Kidney epithelial cell (primary cell): ENCODE results near the gene B3GNT2. TPM values are rescaled to one million over a fixed set of nuclear protein-coding genes. Genes with fewer than 3 reads are reported as not detected.

Source experiments
- DNase-seq: peaks from one replicate; pipeline ENCODE4 v3.0.0-alpha.2; 2010; ENCODE audit warnings: low read depth
- H3K27me3 ChIP-seq: 2 replicates; pipeline ENCODE4 v1.6.0; 2011; ENCODE audit warnings: low read length; ENCODE audit not compliant: control insufficient read depth, insufficient read depth
- H3K36me3 ChIP-seq: 2 replicates; pipeline ENCODE4 v1.5.1; 2011; ENCODE audit warnings: low read length; ENCODE audit not compliant: control insufficient read depth, insufficient read depth
- H3K4me3 ChIP-seq: 2 replicates; pipeline ENCODE4 v1.5.1; 2011; ENCODE audit warnings: low read depth, mild to moderate bottlenecking, control low read depth, low read length
- CTCF ChIP-seq: IDR thresholded peaks from 2 replicates; pipeline ENCODE4 v1.5.1; 2011; ENCODE audit warnings: mild to moderate bottlenecking, moderate library complexity, low read length, control low read depth, inconsistent platforms; ENCODE audit not compliant: insufficient read depth, poor library complexity, severe bottlenecking
- total RNA-seq: library from RNA; depleted of rRNA; stranded (reverse); fragments of >200 nt; gene quantifications from 2 replicates; pipeline ENCODE4 v1.2.3, GENCODE V29; 2015

The B3GNT2 gene
- total RNA-seq, 1 donor from 2014 or later, result 16.1 TPM

- Histone ChIP-seq H3K27me3 (no peaks in the 10 kb centered on the region), H3K4me3 (no peak overlapping the region), H3K36me3 (no peaks in the 10 kb centered on the region)
- no peak for DNase-seq
- TF ChIP-seq CTCF, result no peak
Measured at GRCh38 chr2:62234755-62235655, 39.1 kb downstream of the B3GNT2 start.

- no peak for TF ChIP-seq CTCF
- no peak for DNase-seq
- Histone ChIP-seq H3K36me3 (no peaks in the 10 kb centered on the region), H3K4me3 (no peak overlapping the region), H3K27me3 (no peaks in the 10 kb centered on the region)
Measured at GRCh38 chr2:62236499-62236898, 40.6 kb downstream of the B3GNT2 start.

GRCh38 chr2:62238236-62238635 lies 42.3 kb downstream of the B3GNT2 start:
- no peak for TF ChIP-seq CTCF
- Histone ChIP-seq H3K36me3 (no peaks in the 10 kb centered on the region), H3K27me3 (no peaks in the 10 kb centered on the region), H3K4me3 (no peak overlapping the region)
- DNase-seq, result no peak

GRCh38 chr2:62240546-62240945 lies 44.6 kb downstream of the B3GNT2 start:
- Histone ChIP-seq H3K4me3 (no peak overlapping the region), H3K27me3 (no peaks in the 10 kb centered on the region), H3K36me3 (no peaks in the 10 kb centered on the region)
- DNase-seq, result no peak
- no peak for TF ChIP-seq CTCF

- TF ChIP-seq CTCF, result no peak
- Histone ChIP-seq H3K4me3 (no peak overlapping the region), H3K27me3 (no peaks in the 10 kb centered on the region), H3K36me3 (no peaks in the 10 kb centered on the region)
- DNase-seq, result no peak
Measured at GRCh38 chr2:62243983-62244382, 48.1 kb downstream of the B3GNT2 start.

GRCh38 chr2:62248226-62248625 lies 52.3 kb downstream of the B3GNT2 start:
- TF ChIP-seq CTCF, result no peak
- no peak for DNase-seq

More at GRCh38 chr2:62248226-62248625, 52.3 kb downstream of the B3GNT2 start:
- H3K27me3 ChIP-seq, result no peaks in the 10 kb centered on the region
- no peak overlapping the region for H3K4me3 ChIP-seq
- no peaks in the 10 kb centered on the region for H3K36me3 ChIP-seq
